C4-2B (cell line): Measurements from ENCODE around the gene CENPP.
"Not testable (repeated sequence)": the region's sequence is repeated elsewhere in the genome, so short reads cannot be mapped to it uniquely, and the experiment has no call there.

ENCODE experiments used
- H3K27ac ChIP-seq: fragments of 450-650 bp; 2 replicates; pipeline ENCODE4 v1.5.1; 2017
- ZFX ChIP-seq: fragments of 450-650 bp; IDR thresholded peaks from 2 replicates; pipeline ENCODE4 v1.6.1; 2017
- TF ChIP-seq, protein P1 (sequence below): fragments of 450-650 bp; conservative IDR thresholded peaks from 2 replicates; pipeline ENCODE4 v1.5.1; 2017; ENCODE audit warnings: mild to moderate bottlenecking

The CENPP gene

DNA sequence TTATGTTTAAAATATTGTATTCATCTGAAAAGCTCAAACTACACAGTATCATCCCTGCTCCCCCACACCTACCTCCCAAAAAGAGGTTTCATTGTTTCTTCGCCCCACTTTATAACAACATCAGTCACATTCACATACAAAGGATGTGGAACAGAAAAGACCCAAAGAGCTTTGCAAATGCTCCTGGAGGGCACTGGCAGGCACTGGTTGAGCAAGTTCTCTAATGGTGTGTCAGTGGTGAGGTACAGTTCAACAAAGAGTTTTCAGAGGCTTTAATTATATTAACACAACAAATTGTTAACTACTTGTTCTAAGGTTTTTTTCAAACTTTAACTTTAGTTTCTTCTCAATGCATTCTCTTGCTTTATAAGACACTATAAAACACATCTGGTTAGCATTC, 264.2 kb downstream of the CENPP start:
- no peak overlapping the region for H3K27ac ChIP-seq
- TF ChIP-seq, protein P1, sequence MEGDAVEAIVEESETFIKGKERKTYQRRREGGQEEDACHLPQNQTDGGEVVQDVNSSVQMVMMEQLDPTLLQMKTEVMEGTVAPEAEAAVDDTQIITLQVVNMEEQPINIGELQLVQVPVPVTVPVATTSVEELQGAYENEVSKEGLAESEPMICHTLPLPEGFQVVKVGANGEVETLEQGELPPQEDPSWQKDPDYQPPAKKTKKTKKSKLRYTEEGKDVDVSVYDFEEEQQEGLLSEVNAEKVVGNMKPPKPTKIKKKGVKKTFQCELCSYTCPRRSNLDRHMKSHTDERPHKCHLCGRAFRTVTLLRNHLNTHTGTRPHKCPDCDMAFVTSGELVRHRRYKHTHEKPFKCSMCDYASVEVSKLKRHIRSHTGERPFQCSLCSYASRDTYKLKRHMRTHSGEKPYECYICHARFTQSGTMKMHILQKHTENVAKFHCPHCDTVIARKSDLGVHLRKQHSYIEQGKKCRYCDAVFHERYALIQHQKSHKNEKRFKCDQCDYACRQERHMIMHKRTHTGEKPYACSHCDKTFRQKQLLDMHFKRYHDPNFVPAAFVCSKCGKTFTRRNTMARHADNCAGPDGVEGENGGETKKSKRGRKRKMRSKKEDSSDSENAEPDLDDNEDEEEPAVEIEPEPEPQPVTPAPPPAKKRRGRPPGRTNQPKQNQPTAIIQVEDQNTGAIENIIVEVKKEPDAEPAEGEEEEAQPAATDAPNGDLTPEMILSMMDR: no peak
- TF ChIP-seq ZFX: no peak

DNA sequence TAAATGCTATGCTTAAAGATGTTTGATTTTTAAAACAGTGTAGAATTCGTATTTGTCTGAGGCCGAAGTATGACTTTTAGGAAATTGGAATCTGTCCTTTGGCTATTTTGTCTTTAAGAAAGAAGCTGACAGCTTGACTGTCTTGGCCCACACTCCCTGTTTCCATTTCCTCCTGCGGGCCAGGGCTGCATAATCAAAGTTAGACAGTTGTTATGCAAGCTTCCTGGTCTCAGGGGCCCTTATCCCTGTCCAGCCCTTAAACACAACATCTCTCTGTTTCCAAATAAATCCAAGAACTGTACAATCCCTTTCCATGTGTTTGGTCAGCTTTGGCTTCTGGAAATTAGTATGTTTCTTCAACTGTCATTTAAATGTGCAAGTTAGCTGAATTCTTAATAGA, 264.6 kb downstream of the CENPP start:
- no peak overlapping the region for H3K27ac ChIP-seq
- TF ChIP-seq ZFX: no peak
- TF ChIP-seq, protein P1: no peak

DNA sequence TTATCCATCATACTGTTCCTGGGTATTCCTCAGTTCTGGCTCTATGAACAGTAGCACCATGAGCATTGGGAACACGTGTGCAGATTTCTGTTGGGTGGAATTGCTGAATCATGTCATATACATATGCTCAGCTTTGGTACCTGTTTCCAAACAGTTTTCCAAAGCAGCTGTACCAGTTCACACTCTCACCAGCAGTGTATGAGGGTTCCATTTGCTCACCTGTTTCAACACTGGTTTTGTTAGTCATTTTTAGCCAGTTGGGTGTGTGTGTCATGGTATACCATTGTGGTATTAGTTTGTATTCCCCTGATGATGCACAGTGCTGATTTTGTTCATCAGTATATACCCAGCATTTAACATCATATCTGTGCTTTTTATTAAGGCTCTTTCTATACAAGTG, 266.8 kb downstream of the CENPP start:
- no peak overlapping the region for H3K27ac ChIP-seq
- no peak for TF ChIP-seq ZFX
- TF ChIP-seq, protein P1: no peak

DNA sequence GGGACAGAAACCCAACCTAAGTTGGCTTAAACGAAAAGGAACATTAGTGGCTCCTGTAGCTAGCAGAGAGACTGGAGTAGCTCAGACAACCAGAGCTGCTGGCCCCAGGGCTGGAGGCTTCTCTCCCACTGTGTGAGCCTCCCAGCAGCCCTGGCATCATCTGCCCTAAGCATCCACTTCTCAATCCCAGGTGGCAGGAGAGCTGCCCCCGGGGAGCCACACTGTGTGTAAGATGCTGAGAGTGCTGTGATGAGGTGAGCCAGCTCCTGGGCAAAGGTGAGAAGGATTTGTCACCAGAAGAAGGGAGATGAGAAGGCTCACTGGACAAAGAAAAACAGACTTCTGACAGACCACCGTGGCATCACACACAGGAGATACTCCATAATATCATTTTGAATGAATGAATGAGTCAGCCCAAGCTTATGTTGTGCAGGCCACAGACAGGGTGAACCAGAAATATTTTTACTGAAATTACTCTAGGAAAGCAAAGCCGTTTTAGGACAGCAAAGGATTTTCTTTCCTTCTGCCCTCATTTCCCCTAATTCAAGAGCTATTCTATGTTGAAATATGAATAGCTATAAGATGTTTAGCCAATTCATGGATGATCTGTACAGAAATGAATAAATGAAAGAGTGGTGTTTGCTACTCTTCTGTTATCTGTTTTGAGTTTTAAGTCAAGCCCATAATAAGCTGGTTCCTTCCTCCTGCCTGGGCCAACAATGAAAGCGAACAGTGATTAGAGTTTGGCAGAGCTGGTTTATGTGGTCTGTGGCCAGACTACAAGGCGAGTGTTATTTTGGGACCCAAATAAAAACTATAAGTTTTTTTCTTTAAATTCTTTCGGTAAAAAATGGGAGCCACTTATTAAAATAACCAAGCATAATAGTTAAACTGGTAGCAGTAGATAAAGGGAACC, 267.5 kb downstream of the CENPP start:
- no peak overlapping the region for H3K27ac ChIP-seq
- TF ChIP-seq, protein P1: no peak
- no peak for TF ChIP-seq ZFX

DNA sequence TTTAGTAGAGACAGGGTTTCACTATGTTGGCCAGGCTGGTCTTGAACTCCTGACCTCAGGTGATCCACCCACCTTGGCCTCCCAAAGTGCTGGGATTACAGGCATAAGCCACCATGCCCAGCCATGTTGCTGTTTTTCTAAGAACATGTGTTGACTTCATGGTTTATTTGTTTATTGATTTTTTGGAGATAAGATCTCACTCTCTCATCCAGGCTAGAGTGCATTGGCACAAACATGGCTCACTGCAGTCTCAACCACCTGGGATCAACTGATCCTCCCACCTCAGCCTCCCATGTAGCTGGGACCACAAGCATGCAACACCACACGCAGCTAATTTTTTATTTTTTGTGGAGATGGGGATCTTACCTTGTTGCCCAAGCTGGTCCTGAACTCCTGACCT, 269.3 kb downstream of the CENPP start:
- not testable (repeated sequence) for H3K27ac ChIP-seq

DNA sequence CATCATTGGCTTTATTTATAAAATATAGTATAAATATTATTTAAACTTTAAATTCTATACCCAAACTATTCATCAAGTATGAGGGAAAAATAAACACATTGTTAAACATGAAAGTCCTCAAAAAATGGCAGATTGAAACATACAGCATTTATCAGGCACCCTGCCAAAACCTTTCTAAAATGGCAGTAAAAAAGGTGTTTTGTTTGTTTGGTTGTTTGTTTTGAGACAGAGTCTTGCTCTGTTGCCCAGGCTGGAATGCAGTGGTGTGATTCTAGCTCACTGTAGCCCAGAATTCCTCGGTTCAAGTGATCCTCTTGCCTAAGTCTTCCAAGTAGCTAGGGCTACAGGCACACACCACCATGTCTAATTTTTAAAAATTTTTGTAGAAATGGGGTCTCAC, 270.2 kb downstream of the CENPP start:
- H3K27ac ChIP-seq: no peak overlapping the region
- no peak for TF ChIP-seq ZFX
- TF ChIP-seq, protein P1: no peak

DNA sequence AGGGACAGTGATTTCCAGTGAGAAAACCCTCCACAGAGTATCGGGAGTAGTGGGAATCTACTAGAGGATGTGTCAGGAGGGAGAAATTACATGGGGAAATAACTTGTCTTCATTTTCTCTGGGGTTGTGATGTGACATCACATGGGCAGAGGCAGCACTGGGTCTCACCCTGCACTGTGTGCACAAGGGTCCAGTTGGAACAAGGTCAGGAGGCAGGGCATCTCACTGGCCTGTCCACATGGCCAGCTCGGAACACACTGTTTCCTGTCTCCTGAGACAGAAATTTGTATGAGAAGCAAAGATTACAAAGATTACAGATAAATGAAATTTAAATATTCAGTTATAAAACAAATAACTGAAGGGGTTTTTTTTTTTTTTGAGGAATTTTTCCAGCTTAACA, 272.6 kb downstream of the CENPP start:
- H3K27ac ChIP-seq: no peak overlapping the region
- TF ChIP-seq, protein P1: no peak
- TF ChIP-seq ZFX: no peak

DNA sequence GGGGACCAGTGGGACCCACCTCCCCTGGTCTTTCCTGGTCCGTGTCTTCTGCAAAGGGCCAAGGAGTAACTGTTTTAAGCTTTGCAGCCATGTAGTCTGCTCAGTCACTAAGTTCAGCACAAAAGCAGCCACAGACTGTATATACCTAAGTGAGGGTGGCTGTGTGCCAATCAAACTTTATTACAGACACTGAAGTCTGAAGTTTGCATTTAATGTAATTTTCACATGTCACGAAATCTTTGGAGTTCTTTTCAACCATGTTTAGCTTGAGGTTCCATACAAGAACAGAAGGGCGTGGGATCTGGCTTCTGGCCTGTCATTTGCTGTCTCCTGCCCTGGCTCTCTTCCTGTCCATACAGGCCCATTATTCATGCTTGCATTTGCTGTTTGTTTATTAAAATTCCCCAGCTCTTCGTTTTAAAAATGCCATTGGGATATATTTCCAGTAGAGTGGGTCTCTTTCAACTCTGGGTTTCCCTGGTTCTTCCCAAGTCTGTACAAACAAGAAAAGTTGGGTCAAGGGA, 274.2 kb downstream of the CENPP start:
- no peak for TF ChIP-seq ZFX
- TF ChIP-seq, protein P1: no peak
- no peak overlapping the region for H3K27ac ChIP-seq
